Dermis blood vessel endothelial cell (primary cell): ENCODE results near the gene GPBP1. TPM values are rescaled to one million over a fixed set of nuclear protein-coding genes. Genes with fewer than 3 reads are reported as not detected.
"Not testable (repeated sequence)": the region's sequence is repeated elsewhere in the genome, so short reads cannot be mapped to it uniquely, and the experiment has no call there.

Source experiments
- DNase-seq: peaks from one replicate; pipeline ENCODE4 v3.0.0; 2010
- total RNA-seq: library from RNA; depleted of rRNA; stranded (reverse); fragments of >200 nt; gene quantifications from 2 replicates; pipeline ENCODE4 v1.2.3, GENCODE V29; 2014

GPBP1 gene
- total RNA-seq, 1 donor from 2014 or later = 86.4 TPM

DNA sequence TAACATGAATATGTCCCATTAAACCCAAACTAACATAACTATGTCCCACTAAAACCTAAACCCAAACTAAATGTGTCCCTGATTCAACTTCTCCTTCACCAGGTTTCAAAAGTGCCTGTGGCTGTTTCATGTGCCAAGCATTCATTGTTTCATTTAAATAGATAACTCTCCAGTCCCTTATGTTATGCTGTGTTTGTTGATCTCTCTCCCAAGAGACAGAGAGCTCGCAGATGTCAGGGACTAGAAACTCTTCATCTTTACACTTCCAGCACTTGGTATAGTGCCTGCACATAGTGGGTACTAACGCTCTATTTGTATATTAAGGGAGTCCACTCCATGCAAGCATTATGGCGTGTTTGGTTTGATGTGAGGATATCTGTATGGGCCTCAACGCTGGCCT, 118.0 kb downstream of the GPBP1 start:
- no peak for DNase-seq

DNA sequence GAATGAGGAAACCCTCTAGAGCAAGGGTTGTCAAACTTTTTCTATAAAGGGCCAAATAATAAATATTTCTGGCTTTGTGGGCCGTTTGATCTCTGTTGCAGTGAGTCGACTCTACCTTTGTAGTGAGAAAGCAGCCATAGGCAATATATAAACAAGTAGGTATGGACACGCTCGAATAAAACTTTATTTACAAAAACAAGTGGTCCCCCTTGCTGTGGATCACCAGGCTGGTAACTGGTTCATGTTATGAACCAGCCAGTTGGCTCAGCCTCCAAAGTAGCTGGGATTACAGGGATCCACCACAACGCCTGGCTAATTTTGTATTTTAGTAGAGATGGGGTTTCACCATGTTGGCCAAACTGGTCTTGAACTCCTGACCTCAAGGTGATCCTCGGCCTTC, 118.5 kb downstream of the GPBP1 start:
- no peak for DNase-seq

DNA sequence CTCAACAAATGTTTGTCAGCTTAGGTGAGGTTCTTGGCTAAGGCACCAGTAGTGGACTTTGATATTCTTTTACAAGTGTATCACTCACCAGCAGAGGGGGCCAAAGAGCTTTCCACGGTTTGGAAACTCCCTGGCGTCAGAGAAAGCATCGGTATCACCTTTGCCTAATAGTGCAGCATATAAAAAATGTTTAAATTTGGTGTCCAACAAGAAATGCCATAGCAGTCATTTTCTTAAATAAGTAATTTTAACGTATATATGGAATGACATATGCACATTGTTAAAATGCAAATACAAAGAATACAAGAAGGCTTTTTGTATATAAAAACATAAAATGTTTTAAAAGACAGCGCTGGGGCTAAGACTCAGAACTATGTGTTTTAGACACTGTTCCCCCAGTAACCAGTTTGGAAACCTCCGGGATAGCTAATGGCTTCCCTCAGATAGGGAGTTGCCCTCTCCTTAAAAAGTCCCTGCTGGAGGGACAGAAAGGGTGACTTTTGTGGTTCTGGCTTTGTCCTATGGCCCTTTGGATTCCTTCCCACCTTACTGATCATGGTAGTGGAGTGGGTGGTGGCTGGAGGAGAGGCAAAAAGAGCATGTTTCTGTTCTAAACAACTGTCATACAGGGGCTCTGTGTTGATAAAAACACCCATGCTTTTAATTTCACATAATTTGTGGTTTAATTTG, 124.6 kb downstream of the GPBP1 start:
- DNase-seq = peak; percentile 95

DNA sequence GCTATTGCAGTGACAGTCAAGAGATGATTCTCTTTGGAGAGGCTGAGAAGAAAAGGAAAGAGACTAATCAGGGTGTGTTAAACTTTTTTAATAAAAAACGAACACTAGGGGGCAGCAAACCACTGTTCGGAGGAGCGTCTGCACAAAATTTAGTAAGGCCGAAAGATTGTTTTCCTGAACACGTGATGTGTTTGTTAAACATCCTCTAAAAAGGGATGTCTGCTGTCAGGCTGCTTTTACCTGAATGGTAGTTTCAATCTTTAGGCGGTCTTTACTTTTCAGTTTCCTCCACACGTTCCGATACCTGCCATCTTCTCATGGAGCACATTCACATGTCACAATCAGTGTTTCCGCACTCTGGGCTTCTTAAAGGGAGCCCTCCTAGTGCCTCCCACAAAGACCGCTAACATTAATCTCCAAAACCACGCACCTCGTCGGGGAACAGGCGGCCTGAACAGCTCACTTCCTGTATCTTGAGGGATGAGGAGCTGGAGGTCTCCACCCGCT, 125.2 kb downstream of the GPBP1 start:
- peak; percentile 90 for DNase-seq

DNA sequence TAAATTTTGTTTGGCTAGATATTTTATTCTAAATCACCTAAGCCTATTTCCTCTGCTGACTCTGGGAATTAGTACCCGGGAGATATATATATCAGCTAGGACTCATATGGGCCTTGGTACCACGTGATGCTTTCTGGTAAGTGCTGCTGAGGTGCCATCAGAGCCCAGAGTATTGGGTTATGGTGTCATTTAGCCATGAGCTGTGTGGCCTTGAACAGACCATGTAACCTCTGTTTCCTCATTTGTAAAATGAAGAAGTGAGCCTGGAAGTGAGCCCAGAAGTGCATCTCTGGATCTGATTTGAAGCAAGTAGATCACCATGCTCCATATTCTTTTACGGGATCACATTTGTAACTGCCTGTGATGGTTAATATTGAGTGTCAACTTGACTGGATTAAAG, 126.1 kb downstream of the GPBP1 start:
- DNase-seq = no peak

DNA sequence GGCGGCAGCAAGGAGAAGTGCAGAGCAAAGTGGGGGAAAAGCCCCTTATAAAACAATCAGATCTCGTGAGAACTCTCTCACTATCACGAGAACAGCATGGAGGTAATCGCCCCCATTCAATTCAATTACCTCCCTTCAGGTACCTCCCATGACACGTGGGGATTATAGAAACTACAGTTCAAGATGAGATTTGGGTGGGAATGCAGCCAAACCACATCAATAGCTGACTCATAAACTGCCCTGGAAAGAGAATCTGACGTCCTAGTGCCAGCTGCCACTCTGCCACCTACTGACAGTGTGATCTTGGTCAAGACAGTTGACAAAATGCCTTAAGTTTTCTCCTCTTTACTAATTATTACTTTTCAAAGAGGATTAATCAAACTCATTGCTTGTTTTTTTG, 128.3 kb downstream of the GPBP1 start:
- peak; percentile 70 for DNase-seq

DNA sequence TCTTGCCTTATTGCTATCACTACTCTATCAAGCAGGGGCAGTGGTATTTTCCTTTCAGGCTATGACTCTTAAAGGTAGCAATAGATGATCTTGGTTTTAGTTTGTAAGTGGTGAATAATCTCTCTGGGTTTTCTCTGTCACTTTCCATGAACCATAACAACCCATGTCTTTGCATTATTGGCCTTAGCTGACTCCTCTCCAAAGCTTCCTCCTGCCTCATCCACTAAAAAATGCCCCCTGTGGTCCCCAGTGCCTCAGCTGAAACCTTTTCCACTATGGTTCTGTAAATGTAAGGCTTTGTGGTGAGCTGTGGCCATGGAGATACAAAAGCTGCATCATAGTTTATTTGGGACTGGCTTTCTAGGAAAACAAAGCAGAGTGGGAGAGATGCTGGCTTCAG, 128.8 kb downstream of the GPBP1 start:
- no peak for DNase-seq

DNA sequence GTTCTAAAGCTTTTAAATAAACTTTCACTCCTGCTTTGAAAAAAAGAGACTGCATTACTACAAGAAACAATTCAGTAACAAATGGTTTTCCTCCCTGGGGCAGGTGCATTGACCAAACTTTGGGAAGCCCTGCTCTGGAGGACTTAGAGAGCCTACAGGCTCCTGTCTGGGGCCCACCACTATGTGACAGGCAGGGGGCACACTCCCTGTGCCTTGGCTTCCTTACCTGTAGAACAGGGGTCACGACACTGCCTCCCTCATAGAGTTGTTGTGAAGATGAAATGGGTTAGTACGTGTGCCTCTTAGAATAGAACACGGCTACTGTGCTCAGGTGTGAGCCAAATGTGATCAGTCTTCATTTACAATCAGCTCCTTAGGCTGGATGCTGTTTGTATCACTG, 130.1 kb downstream of the GPBP1 start:
- DNase-seq = peak; percentile 10

DNA sequence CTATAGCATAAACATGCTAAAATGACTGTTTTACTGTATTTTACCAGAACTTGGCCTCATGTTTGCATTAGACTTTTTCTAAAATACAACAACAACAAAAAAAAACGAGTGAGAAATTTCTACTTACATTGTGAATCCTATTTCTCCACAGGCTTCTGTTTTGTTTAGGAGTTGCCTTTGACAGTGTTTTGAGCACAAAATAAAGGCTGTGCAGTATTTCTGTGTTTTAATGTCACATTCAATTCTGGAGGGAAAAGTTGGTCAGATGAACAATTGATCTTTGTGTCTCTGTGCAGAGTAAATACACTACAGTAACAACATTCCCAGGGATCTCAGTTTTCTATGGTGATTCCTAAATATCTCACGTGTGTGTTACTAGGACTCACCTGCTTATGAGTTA, 131.1 kb downstream of the GPBP1 start:
- DNase-seq = no peak

DNA sequence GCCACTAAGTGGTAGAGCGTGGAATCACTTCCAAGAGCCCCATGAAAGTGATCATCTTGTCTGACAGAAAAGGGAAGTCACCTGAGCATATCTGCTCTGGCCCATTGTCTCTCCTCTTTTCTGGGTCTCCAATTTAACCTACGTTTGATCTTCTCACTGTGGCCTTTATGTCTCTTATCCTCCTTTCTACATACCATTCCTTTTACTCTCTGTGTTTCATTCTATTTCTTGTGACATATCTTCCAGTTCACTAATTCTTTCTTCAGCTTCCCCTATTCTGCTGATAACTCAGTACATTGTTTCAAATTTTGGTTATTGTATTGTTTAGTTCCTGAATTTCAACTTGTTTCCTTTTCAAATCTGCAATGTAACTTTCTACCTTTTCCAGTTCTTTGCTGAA, 132.5 kb downstream of the GPBP1 start:
- no peak for DNase-seq

DNA sequence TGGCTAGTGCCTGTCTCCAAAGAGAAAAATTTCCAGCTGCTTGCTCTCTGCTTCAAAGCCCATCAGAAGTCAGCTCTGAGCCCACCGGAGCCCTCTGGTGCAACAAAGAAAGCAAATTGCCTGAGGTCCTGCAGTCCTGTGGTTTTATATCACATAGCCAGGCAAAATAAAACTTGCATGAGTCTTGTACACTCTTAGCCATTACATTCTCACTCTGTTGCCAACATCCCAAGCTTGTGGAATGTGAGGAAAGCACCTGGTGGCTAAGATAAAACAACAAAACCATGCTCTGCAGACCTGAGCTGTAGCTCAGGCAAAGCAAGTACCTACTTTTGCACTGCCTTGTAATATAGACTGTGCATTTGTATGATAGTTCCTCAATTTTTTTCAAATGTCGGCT, 133.7 kb downstream of the GPBP1 start:
- no peak for DNase-seq

DNA sequence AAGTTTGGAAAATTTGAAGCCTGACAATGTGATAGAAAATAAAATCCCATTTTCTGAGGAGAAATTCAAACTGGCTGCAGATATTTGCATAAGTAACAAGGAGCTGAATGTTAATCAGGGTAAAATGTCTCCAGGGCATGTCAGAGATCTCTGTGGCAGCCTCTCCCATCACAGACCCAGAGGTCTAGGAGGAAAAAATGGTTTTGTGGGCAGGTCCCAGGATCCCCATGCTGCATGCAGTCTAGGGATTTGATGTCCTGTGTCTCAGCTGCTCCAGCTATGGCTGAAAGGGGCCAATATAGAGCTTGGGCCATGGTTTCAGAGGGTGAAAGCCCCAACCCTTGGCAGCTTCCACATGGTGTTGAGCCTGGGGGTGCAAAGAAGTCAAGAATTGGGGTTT, 135.2 kb downstream of the GPBP1 start:
- not testable (repeated sequence) for DNase-seq

DNA sequence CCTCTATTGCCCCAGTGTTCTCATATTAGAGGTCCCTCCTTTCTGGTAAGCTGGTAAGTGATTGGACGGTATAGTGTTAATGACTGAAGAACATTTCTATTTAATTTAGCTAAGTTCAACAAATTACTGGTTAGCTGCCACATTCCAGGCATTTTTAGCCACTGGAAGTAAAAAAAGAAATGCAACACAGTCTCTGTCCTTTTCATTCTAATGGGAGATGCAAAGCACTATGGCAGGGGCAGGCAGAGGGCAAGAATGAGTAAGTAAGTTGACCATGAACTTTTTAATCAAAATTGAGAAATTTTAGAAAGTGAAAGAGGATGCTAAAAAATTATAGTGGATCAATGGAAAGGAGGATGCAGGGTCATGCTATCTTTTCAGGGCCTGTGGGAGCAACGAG, 137.4 kb downstream of the GPBP1 start:
- DNase-seq = no peak

DNA sequence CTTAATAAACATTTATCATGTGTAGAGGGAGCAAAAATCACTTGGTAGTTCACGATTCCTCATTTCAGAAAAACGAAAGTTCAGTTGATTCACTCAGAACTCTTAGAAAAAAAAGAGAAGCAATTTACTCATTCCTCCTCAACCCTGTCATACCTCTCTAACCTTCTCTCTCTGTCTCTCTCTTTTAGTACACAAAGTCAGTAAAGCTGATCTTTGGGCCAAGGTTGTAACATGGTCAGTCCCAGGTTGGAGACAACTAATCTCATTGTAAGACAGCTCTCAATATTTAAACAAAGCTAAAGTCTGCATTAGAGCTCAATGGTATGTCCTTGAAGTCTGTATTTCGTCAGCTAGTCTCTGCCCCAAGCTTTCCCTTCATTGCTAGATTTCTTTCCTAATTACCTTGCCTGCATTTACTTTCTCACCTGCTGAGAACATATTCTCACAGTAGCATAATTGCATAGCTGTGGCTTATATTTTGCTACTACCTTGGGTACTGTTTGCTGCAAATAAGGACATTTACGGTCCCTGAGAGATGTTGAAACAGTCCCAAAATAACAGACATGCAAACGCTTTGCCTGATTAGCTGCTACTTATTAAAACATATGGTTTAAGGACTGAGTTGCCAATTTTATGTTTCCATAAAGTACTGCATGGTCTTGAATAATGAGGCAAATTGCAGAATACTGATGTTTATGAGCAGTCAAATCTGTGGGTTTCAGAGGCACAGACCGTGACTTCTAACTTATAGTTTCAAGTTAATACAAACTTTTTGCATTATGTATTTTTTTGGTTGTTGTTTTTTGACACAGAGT, 138.3 kb downstream of the GPBP1 start:
- DNase-seq = no peak

DNA sequence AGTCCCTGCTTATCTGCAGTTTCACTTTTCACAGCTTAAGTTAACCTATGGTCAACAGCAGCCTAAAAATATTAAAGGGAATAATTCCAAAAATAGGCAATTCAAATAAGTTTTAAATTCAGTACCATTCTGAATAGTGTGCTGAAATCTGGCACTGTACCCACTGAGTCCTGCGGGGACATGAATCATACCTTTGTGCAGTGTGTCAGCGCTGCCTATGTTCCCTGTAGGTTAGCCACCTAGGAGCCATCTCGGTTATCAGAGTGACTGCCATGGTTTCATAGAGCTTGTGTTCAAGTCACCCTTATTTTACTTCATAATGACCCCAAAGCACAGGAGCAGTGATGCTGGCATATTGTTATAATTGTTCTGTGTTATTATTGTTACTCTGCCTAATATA, 139.9 kb downstream of the GPBP1 start:
- DNase-seq = no peak

Other genes starting within 250 kb of the GPBP1 start
- 35.9 and 42.0 TPM in 2 replicates for gene MIER3, start 221.9 kb upstream of the GPBP1 start, total RNA-seq